ENCODE data around the gene TAB2. TPM values are rescaled to one million over a fixed set of nuclear protein-coding genes. Genes with fewer than 3 reads are reported as not detected.
A peak's percentile ranks its signal among the peaks of the same experiment; 100 is the strongest.

Gene TAB2
- total RNA-seq, 2 donors from 2014 or later = 25.7 to 26.2 TPM

DNA sequence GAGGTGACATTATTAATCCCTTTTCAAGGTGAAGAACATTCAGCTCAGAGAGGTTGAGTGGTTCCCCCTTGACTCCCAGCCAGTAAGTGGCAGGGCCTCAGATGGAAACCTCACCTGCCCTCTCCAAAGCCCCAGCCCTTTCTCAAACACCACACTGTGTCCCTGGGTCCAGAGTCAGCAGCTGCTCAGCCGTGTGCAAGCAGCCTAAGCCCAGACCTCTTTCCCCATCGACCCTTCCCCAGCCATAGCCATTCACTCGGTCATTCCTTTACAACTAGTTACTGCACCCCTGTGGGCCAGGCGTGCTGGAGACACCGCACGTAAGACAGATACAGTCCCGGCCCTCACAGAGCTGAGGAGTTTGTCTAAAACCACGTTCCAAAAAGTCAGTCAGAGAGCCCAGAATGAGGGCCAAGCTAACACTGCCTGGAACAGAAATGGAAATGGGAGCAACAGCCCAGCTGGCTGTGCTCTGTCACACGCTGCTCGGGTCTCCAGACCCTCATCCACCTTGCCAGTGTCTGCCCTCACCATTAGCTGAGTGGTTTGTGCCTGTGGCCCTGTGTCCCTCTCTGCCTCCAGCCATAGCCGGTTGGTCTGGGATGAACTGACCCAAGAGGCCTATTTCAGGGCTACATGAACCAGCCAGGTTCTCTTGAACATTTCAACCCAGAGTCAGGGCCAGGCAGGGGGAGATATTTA lies 137.7 kb downstream of the TAB2 start:
- no peaks in the 10 kb centered on the region for H3K36me3 ChIP-seq (replicated peaks in 1 of 2; ENCODE audit: insufficient read depth in 1 of 2, low read depth in 2 of 2)
- H3K27ac ChIP-seq = peak overlapping the region; percentile 47 to 72 (median 66)
- ATAC-seq (no peak), DNase-seq (no peak)
- no peaks in the 10 kb centered on the region for H3K27me3 ChIP-seq
- TF ChIP-seq, protein P1, sequence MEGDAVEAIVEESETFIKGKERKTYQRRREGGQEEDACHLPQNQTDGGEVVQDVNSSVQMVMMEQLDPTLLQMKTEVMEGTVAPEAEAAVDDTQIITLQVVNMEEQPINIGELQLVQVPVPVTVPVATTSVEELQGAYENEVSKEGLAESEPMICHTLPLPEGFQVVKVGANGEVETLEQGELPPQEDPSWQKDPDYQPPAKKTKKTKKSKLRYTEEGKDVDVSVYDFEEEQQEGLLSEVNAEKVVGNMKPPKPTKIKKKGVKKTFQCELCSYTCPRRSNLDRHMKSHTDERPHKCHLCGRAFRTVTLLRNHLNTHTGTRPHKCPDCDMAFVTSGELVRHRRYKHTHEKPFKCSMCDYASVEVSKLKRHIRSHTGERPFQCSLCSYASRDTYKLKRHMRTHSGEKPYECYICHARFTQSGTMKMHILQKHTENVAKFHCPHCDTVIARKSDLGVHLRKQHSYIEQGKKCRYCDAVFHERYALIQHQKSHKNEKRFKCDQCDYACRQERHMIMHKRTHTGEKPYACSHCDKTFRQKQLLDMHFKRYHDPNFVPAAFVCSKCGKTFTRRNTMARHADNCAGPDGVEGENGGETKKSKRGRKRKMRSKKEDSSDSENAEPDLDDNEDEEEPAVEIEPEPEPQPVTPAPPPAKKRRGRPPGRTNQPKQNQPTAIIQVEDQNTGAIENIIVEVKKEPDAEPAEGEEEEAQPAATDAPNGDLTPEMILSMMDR (IDR thresholded peaks at IDR 0.05) = no peak
- TF ChIP-seq POLR2A (IDR thresholded peaks at IDR 0.05) = no peak
- no peaks in the 10 kb centered on the region for H3K9me3 ChIP-seq
- intact Hi-C loops (cut with DNase I) = no loop called here
- 78 to 86% methylated on average over 9 to 11 of the region's 11 CpGs for WGBS, 2 donors
- peaks cover 44% of the 10 kb centered on the region for H3K4me1 ChIP-seq
- H3K4me3 ChIP-seq = no peak overlapping the region

DNA sequence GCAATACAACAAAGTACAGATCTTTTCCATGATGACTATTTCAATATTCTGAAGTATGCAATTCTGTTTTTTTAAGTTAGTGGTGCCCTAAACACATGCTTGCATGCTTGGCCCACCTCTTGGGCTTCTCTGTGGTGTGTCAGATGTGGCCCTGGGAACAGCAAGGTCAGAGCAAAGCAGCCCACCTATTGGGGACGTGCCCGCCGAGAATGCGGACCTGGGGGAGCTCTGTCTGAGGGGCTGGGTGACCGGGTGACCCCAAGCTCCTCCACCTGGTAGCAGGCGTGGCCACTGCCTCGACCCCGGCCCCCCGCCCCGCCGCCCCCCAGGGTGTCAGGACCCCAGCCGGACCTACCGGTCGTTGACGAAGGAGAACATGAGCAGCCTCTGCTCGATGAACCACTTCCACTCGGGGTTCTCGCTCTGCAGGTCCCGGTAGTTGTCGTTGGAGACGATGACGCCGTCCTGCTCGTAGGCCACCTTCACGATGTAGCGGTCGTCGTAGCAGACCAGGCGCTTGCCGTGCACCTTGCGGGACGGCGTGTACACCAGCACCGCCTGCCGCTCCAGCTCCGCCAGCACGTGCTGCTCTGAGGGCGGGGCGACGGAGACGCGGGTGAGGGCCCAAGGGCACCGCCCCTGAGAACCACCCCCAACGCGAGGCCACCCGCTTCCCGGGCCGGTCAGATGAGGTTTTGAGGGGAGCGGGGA lies 139.0 kb downstream of the TAB2 start:
- intact Hi-C loops (cut with DNase I) = no loop called here
- H3K36me3 ChIP-seq (replicated peaks in 1 of 2; ENCODE audit: insufficient read depth in 1 of 2, low read depth in 2 of 2) = no peaks in the 10 kb centered on the region
- no peak overlapping the region for H3K27ac ChIP-seq
- H3K9me3 ChIP-seq = no peaks in the 10 kb centered on the region
- H3K27me3 ChIP-seq = no peaks in the 10 kb centered on the region
- TF ChIP-seq POLR2A (IDR thresholded peaks at IDR 0.05) = no peak
- TF ChIP-seq, protein P1 (IDR thresholded peaks at IDR 0.05) = no peak
- H3K4me3 ChIP-seq = no peak overlapping the region
- peaks cover 31% of the 10 kb centered on the region for H3K4me1 ChIP-seq
- DNase-seq (no peak), ATAC-seq (no peak)
- WGBS, 2 donors = 89 to 92% methylated on average over 6 to 44 of the region's 49 CpGs

DNA sequence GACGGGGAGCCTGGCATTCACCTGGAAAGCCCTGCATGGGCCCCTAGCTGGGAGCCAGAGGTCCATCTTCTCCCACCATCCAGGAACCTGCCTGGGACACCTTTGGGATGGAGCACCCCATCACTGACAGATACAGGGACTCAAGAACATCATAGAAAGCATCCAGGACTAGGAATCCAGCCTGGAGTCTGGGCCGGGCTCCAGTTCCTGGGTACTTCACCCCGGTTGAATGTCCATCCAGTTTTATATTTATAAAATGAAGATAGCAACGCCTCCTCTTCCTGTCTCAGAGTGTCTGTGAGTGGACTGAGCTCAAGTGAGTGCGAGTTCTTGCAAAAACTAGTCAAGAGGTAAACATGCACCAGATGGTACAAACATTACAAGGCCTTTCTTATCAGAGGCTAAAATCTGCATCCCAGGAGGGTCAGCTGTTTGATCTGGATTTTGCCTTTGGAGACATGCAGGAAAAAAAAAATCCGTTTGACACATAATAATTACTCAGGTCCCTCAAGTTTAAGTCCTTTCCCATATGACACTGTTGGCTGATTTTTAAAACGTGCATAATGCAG lies 139.9 kb downstream of the TAB2 start:
- Histone ChIP-seq H3K36me3 (replicated peaks in 1 of 2; ENCODE audit: insufficient read depth in 1 of 2, low read depth in 2 of 2) (no peaks in the 10 kb centered on the region), H3K9me3 (no peaks in the 10 kb centered on the region), H3K27me3 (no peaks in the 10 kb centered on the region), H3K4me1 (peaks cover 21% of the 10 kb centered on the region), H3K27ac (no peak overlapping the region), H3K4me3 (no peak overlapping the region)
- intact Hi-C loops (cut with DNase I) = no loop called here
- TF ChIP-seq POLR2A (IDR thresholded peaks at IDR 0.05) = no peak
- TF ChIP-seq, protein P1 (IDR thresholded peaks at IDR 0.05) = no peak
- DNase-seq = no peak
- 75 to 81% methylated on average over 6 to 7 of the region's 7 CpGs for WGBS, 2 donors
- ATAC-seq = no peak

DNA sequence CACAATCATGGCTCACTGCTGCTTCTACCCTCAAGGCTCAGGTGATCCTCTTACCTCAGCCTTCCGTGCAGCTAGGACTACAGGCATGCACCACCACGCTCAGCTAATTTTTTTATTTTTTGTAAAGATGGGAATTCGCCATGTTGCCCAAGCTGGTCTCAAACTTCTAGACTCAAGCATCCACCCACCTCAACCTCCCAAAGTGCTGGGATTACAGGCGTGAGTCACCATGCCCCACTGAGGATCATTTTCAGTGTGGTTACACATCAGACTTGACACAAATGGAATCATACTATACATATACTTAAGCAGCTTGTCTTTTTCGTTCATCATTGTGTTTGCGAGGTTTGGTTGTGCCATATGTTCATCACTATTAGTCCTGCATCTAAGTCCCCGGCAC lies 140.7 kb downstream of the TAB2 start:
- no peak for DNase-seq
- intact Hi-C loops (cut with DNase I) = no loop called here
- no peak overlapping the region for H3K27ac ChIP-seq
- TF ChIP-seq, protein P1 (IDR thresholded peaks at IDR 0.05) = no peak
- no peak for TF ChIP-seq POLR2A (IDR thresholded peaks at IDR 0.05)
- no peak for ATAC-seq
- no peaks in the 10 kb centered on the region for H3K27me3 ChIP-seq
- H3K4me3 ChIP-seq = no peak overlapping the region
- H3K9me3 ChIP-seq = no peaks in the 10 kb centered on the region
- WGBS, 2 donors = 94 to 96% methylated on average over 7 of the region's 7 CpGs
- no peaks in the 10 kb centered on the region for H3K36me3 ChIP-seq (replicated peaks in 1 of 2; ENCODE audit: insufficient read depth in 1 of 2, low read depth in 2 of 2)
- peaks cover 19% of the 10 kb centered on the region for H3K4me1 ChIP-seq

All from body of pancreas (tissue), 4 donors.